Ureter (tissue), 1 donor: ENCODE results near the gene ECT2. TPM values are rescaled to one million over a fixed set of nuclear protein-coding genes. Genes with fewer than 3 reads are reported as not detected.
"Not testable (repeated sequence)": the region's sequence is repeated elsewhere in the genome, so short reads cannot be mapped to it uniquely, and the experiment has no call there.

Experiments
- DNase-seq: peaks from one replicate; pipeline ENCODE4 v3.0.0-alpha.2; 2020; ENCODE audit warnings: low spot score
- total RNA-seq: library from RNA; stranded (reverse); gene quantifications from one replicate; pipeline ENCODE4 v1.2.4, GENCODE V29; 2023
- donor health status: DM: yes; HTN: yes; CAD: no.

ECT2 gene
- total RNA-seq, 1 donor from 2014 or later: 9.0 TPM

DNA sequence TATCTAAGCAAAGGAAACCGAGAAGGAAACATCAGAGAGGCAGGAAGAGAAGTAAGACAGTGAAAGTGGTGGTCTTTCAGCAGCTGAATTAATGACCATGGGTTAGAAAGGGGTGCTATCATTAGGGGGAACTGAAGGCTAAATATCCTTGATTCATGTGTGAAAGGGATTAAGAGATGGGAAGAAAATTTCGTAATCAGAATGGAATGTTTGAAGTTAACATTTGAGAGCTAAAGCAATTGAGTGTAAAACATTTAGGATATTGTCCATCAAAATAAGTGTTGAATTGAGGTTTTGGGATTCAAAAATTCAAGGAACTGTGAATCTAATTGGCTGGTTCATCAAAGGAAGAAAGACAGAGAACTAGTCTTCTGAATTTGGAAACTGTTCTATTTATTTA is 4.1 kb upstream of the ECT2 start:
- no peak for DNase-seq

DNA sequence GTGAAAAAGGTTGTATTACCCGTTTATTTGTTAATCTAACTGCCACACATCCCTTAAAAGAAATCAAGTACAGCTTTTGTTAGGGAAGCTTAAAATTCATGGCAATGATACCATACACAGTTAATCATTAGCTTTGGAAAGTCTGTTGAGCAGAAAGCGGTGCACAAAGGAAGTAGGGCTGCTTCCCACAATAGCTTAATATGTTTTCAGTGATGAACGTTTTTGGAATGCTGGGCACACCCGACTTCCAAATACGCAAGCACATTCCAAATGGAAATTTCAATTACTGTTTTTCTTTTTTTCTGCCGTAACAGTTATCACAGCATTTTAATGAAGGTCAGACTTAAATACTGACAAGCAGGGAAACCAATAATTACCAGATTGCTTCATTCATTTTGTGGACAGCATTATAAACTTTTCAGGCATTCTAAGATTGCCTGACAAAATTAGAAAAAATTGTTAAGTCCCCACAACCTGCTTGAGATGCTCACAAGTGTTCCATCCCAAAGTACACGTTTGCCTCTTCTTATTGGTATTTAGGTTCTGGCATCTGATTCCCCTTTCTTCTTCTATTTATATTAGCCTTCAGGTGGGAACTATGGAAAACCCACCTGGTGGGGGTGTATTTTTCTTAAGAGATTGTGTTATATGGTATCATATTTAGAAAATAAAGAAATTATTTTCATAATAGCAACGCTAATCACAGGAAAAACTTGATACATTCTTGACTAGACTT is 1.1 kb upstream of the ECT2 start:
- DNase-seq: no peak

DNA sequence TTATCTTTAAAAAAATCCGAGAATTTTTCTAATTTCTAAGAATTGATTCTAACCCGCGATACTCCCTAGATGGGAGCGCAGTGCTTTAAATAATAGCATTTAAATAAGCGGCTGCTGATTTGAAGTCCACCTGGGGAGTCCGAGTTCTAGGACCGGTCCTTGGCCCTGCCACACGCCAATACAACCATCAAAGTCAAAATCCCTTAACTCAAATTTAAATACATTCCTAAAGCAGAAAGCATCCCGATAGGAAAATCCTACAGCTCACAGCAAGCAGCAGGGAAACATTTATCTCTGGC is 508 bp upstream of the ECT2 start:
- DNase-seq: no peak

DNA sequence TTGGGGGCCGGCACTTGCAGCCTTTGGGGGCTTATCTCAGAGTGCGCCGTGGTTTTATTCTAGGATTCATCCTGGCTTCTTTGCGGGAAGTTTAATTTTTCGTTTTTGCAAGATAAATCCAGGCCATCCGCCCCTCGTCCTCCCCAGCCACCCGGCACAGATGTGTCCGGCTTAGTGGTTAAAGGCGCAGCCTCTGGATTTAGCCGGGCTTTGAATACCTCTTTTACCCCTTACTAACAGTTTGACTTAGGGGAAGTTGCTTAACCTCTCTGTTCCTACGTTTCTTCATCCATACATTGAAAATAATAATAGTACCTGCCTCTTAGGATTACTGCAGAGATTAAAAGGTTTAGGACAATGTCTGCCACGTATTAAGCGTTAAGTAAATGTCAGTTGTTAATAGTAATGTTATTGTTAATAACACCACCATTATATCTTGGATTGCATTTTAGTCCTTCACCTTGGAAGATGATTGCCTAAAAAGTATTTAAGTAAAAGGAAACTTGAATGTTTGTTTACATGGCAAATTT is 714 bp downstream of the ECT2 start:
- no peak for DNase-seq

DNA sequence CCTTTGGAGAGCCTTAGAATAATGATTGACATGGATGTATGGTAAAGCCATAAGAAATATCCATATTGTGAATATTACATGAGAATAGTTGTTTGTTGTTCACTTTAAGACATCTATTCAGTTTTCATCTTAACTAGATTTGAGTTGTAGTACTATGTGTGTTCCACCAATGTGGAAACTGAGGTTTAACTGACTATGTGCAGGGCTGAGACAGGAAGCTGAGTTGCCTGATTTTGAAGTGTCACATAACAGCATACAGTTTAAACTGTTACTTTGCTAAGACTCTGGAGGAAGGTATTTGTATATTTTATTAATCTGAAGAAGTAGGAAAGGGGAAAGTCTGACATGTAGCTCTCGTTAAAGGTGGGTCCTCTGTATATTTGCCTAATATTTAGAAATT is 2.1 kb downstream of the ECT2 start:
- no peak for DNase-seq

DNA sequence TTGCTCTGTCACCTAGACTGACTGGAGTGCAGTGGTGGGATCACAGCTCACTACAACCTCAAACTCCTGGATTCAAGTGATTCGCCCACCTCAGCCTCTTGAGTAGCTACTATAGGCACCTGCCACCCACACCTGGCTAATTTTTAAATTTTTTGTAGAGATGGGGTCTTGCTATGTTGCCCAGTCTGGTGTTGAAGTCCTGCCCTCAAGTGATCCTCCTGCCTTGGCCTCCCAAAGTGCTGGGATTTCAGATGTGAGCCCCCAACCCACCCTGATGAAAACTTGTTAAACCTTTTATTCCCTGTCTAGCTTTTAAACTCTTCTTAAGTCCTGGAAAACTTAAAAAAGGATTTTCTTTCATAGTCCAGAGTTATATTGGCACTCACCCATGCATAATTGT is 2.6 kb downstream of the ECT2 start:
- DNase-seq: no peak

DNA sequence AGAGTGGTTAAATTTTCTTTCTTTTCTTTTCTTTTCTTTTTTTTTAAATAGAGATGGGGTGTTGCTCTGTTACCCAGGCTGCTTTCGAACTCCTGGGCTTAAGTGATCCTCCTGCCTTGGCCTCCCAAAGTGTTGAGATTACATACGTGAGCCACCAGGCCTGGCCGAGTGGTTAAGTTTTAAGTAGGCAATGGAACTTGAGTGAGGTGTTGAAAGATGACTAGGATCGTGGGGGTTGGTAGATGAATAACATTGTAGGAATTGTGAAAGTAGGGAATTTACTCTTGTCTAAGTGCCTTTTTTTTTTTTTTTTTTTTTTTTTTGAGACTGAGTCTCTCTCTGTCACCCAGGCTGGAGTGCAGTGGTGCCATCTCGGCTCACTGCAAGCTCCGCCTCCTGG is 9.9 kb downstream of the ECT2 start:
- DNase-seq: not testable (repeated sequence)

DNA sequence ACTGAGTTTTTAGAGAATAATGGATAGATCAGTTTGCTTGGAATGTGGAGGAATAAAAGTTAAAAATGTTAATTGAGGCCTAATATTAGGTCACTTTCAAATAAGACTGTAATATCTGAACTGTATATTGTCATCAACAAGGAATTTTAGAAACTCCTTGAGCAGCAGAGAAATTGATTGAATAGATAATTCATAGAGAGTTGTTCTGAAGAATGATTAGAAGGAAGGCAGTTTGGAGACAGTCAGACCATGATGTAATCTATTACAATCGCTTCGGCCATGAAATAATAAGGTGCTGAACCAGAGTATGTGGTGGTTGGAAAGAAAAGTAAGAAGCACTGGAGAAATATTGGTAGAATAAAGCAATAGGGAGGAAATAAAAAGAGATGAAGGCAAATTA is 15.7 kb downstream of the ECT2 start:
- DNase-seq: no peak

DNA sequence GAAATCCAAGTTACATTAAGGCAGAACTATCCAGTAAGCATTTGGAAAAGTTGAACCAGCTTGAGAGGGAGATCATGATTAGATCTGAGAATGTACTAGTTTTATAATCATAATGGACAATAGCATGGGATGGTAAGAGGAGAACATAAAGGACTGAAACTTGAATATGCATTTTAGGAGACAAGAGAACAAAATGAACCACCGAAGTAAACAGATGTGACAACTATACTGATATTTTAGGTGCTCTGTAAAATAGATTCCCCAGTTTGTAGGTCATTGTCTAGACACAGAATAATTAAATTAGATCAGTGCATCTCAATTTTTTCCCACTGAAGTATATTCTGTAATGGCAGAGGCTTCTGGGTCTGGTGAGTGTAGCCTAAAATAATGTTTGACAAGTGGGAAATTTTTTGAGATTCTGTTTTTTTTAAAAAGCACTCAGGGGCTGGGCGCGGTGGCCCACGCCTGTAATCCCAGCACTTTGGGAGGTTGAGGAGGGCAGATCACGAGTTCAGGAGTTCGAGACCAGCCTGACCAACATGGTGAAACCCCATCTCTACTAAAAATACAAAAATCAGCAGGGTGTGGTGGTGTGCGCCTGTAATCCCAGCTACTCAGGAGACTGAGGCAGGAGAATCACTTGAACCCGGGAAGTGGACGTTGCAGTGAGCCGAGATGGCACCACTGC is 16.3 kb downstream of the ECT2 start:
- DNase-seq: no peak

DNA sequence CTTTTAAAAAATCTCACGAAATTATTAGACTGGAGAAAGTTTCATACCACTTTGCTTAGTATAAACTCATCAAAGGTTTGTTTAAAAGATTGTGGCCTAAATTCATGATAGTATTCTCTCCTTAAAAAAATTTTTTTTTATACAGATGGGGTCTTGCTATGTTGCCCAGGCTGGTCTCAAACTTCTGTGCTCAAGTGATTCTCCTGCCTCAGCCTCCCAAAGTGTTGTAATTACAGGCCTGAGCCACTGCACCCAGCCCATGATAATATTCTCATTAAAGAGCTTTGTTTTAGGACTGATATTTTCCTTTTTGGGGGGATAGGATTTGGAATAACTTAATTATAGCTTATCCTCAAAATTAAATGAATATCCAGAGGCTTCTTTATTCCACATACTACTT is 19.9 kb downstream of the ECT2 start:
- DNase-seq: no peak

DNA sequence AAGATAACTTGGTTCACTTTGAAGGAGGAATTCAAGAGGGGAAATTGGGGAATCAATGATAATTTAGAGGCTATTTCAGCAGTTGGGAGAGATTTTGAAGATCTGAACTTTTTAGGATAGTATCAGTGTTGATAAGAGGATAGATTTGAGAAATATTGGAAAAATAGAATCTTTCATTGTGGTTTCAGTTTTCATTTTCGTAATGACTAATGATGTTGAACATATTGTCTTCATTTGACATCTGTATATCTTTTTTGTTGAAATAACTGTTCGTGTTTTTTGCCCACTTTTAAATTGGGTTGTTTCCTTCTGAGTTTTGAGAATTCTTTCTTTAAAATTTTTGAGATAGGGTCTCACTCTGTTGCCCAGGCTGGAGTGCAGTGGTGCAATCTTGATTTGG is 21.1 kb downstream of the ECT2 start:
- no peak for DNase-seq

DNA sequence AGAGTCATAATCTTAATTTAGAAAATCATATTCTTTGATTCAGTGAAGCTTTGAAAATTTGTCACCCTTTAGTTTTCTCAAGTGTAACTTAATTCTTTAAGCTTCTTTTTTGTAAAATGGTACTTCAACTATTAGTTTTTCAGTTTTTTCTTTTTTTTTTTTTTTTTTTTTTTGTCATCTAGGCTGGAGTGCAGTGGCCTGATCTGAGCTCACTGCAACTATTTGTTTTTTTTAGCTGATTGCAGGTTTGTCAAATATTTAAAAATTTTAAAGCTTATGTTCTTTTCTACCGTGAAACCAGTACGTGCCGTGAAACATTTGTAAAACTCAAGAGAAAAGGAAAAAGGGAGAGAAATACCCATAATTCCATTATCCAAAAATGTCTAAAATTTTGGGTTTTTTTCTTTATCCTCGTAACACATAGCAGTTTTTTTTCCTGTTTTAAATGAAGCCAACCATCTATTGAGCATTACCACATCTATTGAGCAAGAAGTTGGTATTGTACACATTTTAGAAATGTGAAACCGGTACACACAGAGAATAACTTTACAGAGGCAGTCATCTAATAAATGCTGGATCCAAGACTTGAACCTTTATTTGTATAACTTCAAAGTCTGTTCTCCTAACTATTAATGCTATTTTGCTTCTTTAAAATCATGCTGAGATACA is 25.7 kb downstream of the ECT2 start:
- no peak for DNase-seq

DNA sequence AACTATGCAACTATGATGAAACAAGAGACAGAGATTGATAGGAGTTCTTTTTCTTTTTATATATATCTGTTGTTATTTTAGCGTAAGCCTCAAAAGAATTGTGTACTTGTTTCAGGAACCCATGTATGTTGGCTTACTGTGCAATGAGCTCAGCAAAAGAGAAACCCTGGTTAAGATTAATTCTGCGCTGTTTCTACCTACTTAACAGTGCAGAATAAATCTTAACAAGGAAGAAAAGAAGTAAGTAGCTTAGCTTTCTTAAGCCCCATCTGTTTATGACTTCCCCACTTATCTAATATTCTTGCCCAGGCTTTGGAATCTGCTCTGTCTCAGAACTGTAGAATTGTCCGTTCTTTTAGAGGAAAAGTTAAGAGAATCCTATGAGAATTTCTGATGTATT is 27.4 kb downstream of the ECT2 start:
- no peak for DNase-seq

DNA sequence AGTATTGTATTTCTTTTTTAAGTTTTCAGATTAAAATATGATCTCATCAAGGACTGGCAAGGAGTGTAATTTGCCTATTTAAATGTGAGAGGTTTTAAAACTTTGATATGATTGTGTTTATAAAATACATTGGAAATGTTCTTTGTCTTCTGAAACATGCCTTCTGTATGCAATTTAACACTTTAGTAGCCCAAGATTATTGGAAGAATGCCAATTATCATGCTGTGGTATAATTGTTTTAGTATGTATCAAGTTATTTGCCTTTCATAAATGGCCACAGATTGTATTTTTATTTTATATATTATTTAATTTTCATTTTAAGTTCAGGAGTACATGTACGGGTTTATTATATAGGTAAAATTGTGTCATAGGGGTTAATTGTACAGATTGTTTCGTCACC is 31.7 kb downstream of the ECT2 start:
- no peak for DNase-seq

DNA sequence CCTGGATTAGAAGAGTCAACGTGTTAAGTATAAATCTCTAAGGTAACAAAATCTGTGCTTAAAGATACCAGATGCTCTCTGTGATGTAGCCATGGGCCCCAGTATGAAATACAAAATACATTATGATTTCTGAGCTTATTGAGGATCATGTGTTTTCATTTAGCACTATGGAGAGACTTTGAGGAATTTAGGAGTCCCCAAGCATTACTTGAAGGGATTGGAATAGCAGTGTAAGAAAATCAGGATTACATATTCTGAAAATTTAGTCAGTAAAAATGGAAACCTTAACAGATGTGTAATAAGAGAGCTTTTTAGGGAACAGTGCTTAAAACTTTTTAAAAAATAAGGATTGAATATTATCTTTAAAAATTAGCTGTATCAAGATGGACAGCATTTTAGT is 35.5 kb downstream of the ECT2 start:
- DNase-seq: no peak

DNA sequence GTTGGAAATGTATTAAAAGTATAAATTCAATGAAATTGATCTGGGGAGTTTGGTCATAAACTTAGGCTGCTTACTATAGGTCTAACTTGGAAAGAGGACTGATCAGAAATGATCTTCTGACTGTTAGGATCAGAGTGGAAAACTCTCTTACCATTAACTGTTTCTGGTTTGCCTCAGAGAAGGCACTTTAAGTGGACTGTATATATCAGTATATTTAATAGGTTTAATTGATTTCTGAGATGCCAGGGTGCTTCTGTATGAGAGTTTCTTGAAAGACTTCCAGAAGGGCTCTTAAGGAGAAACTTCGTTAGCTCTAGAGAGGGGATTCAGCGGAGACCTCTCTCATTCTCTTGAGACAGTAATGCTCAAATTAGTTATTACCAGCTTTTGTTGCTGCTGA is 36.5 kb downstream of the ECT2 start:
- no peak for DNase-seq

DNA sequence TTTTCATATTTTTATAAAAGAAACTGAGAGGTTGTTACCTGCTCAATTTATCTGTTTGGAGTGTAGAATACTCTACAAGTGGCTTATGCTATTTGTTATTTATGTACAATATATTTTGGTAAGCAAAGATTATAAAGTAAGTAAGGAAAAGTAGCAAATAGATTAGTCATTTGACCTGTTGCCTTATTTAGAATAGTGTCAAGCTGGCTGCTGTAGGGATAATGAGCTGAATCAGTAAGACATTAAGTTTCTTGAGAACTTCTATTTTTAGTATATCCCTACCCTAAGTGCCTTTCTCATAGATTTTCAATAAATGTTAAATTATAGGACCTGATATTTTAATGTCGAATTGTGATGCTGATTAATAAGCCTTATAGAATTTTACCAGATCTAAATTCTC is 37.2 kb downstream of the ECT2 start:
- no peak for DNase-seq

DNA sequence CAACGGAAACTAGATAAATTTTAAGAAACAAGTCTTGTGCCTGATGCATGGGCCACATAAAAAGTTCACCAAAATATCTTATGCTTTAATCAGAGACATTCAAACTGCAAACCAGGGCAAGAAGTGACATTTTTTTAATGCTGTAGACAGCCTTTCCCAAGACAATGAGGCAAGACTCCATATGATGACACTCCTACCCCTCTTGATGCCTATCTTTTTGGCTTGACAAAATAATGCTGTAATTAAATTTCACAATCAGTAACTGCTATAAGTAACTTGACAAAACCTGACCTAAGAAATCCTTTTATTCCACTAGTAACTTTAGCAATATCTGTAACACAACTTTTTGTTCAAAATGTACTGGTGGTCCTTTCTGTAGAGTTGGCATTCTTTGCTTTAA is 48.7 kb downstream of the ECT2 start:
- no peak for DNase-seq

DNA sequence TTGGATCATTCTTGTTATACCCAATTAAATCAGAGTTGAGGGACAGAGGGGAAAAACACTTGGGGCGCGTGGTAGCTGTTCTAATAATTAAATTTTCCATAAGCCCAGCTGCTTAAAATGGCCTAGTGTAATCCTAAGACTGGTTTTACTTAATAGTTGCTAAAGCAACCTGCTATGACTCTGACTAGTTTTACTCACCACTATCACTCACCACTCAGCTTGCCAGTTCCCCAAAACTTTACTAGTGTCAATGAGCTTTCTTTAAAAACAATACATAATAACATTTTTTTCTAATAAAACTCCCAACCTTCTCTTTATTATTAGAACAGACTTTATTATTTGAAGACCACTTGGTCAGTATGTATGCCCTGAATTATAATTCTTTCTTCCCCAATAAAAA is 49.6 kb downstream of the ECT2 start:
- DNase-seq: no peak

DNA sequence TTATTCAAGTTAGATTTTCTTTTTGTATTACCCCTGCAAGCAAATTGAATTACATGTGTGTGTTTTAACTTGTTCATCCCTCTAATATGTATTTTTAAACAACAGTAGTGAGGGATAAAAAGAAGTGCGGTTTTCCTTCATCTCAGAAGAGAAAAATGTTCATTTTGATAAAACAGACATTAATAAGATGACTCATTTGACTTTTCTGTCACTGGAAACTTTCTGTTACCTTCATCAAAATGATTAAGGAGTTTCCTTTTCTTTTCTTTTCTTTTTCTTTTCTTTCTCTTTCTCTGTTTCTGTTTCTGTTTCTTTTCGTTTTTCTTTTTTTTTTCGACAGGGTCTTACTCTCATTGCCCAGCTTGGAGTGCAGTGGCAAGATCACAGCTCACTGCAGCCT is 53.0 kb downstream of the ECT2 start:
- no peak for DNase-seq

DNA sequence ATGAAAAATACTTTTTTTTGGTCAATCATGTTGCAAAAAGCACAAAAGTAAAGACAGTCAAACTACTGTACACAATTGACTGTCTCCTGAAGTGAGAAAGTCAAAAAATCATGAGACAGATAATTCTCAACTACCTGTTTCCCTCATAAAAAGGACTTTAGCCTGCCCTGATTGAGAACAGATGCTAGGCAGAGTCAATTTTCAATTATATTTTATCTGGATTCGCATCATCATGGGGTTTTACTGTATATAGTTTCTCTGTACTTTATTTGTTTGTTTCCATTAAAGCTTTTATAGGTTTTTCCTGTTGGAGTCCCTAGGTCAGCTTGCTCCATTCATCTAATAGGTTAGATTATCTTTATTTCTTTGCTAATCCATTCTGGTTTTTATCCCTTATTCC is 53.8 kb downstream of the ECT2 start:
- no peak for DNase-seq

DNA sequence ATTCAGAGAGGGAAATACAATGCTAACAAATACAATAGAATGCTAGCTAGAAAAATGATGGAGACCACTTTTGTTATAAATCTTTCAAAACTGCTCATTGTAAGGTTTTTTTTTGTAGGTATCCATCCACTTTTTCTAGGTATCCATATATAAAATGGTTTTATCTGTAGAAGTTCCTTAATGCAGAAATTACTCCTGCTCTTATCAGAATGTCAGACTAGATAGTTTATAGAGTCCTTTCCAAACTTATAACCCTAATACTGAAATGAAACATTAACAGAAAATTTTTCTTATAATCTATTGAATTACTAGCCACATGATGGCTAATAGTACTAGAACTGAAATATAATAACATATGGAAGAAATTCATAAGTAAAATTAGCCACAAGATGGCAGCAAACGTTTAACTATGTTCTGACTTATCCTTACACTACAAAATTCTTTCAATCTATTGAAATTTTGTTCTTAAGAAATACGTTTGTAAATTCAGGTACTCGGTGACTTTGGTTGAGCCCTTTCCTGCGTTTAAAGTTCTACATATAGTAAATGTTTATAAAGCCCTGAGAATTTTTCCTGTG is 58.5 kb downstream of the ECT2 start:
- no peak for DNase-seq

DNA sequence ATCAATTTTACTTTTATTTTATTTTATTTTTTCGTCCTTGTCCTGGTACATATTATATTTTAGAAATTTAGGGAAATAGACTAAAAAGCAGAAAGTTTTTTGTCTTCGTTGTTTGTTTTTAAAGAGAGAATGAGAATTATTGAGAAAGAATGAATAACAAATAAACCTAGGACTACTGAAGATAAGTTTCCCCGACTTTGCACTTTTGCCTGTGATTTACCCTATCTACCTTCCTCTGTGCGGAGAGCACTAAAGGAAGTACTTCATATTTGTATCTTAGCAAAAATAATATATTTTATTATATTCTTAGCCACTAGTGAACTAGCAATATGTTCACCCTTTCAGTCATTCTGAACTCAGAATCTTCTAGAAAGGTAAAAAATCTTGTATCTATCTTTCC is 60.6 kb downstream of the ECT2 start:
- DNase-seq: no peak
